Choroid plexus epithelial cell (primary cell): ENCODE measurements around the gene SH3BP2.

Experiments used
- DNase-seq: peaks from one replicate; pipeline ENCODE4 v3.0.0-alpha.2; 2010; ENCODE audit warnings: low read depth
- H3K4me3 ChIP-seq: 2 replicates; pipeline ENCODE4 v1.5.1; 2011; ENCODE audit warnings: low read depth, mild to moderate bottlenecking, control low read depth, low read length, moderate library complexity
- CTCF ChIP-seq: conservative IDR thresholded peaks from 2 replicates; pipeline ENCODE4 v1.5.1; 2011; ENCODE audit warnings: low read depth, mild to moderate bottlenecking, control low read depth, inconsistent platforms, low read length, moderate library complexity

SH3BP2 gene

GRCh38 chr4:2829321-2829932, 36.5 kb downstream of the SH3BP2 start:
- no peak for TF ChIP-seq CTCF
- DNase-seq = no peak
- no peak overlapping the region for H3K4me3 ChIP-seq

- H3K4me3 ChIP-seq = no peak overlapping the region
- TF ChIP-seq CTCF = no peak
- peak; percentile 64 for DNase-seq
Observed at GRCh38 chr4:2829933-2830451, 37.1 kb downstream of the SH3BP2 start.

GRCh38 chr4:2830632-2831610, 38.0 kb downstream of the SH3BP2 start:
- no peak overlapping the region for H3K4me3 ChIP-seq
- DNase-seq = no peak
- no peak for TF ChIP-seq CTCF

GRCh38 chr4:2831611-2832308, 38.9 kb downstream of the SH3BP2 start:
- no peak for TF ChIP-seq CTCF
- no peak for DNase-seq
- H3K4me3 ChIP-seq = no peak overlapping the region

- TF ChIP-seq CTCF = no peak
- H3K4me3 ChIP-seq = no peak overlapping the region
- DNase-seq = no peak
Observed at GRCh38 chr4:2832309-2832980, 39.6 kb downstream of the SH3BP2 start.

GRCh38 chr4:2832981-2833670, 40.2 kb downstream of the SH3BP2 start:
- DNase-seq = no peak
- no peak overlapping the region for H3K4me3 ChIP-seq
- no peak for TF ChIP-seq CTCF
